Keratinocyte (primary cell): ENCODE data around the gene HOXA7. TPM values are rescaled to one million over a fixed set of nuclear protein-coding genes. Genes with fewer than 3 reads are reported as not detected.

Experiments
- DNase-seq: peaks from one replicate; pipeline ENCODE4 v3.0.0-alpha.2; 2011; ENCODE audit warnings: low read depth, missing footprints, low spot score
- FAIRE-seq: peaks from 2 replicates; lab custom pipeline; 2011; peaks lifted over from hg19 to GRCh38; lab: Jason Lieb, UNC
- H2AFZ ChIP-seq: 2 replicates; pipeline ENCODE4 v1.6.0; 2012; ENCODE audit warnings: low read length, control low read depth, inconsistent platforms; ENCODE audit not compliant: control insufficient read depth
- H3K27ac ChIP-seq: 2 replicates; pipeline ENCODE4 v1.5.1; 2011; ENCODE audit warnings: low read length; ENCODE audit not compliant: control insufficient read depth, insufficient read depth
- H3K27me3 ChIP-seq: 3 replicates; pipeline ENCODE4 v1.6.0; 2011; ENCODE audit warnings: low read length; ENCODE audit not compliant: control insufficient read depth, insufficient read depth; ENCODE audit errors: extremely low read depth
- H3K36me3 ChIP-seq, 2 experiments: 2 replicates in 1 of 2; 3 replicates in 1 of 2; pipeline ENCODE4 v1.5.1; 2011; ENCODE audit warnings: low read length in 2 of 2, mild to moderate bottlenecking in 1 of 2; ENCODE audit not compliant: control insufficient read depth in 2 of 2, insufficient read depth in 2 of 2; ENCODE audit errors: extremely low read depth in 1 of 2
- H3K4me1 ChIP-seq: 3 replicates; pipeline ENCODE4 v1.5.1; 2011; ENCODE audit warnings: low read length; ENCODE audit not compliant: control insufficient read depth, insufficient read depth; ENCODE audit errors: extremely low read depth
- H3K4me2 ChIP-seq: 3 replicates; pipeline ENCODE4 v1.6.0; 2011; ENCODE audit warnings: low read depth, low read length; ENCODE audit not compliant: control insufficient read depth, insufficient read depth; ENCODE audit errors: extremely low read depth
- H3K4me3 ChIP-seq, 3 experiments: fragments of 200-600 bp in 1 of 3; sonication (generic) in 1 of 3; 2 replicates in 2 of 3; 3 replicates in 1 of 3; pipeline ENCODE4 v1.5.1; 2011 to 2016; ENCODE audit warnings: low read length in 3 of 3, mild to moderate bottlenecking in 3 of 3, control low read depth in 2 of 3, inconsistent platforms in 1 of 3, low read depth in 1 of 3, mixed read lengths in 1 of 3, mixed run types in 1 of 3, moderate library complexity in 1 of 3; ENCODE audit not compliant: control insufficient read depth in 2 of 3, insufficient read depth in 2 of 3; ENCODE audit errors: extremely low read depth in 1 of 3
- H3K79me2 ChIP-seq: 2 replicates; pipeline ENCODE4 v1.6.0; 2012; ENCODE audit warnings: low read length; ENCODE audit not compliant: control insufficient read depth, insufficient read depth
- H3K9ac ChIP-seq: 3 replicates; pipeline ENCODE4 v1.6.0; 2011; ENCODE audit warnings: low read length; ENCODE audit not compliant: control insufficient read depth, insufficient read depth; ENCODE audit errors: extremely low read depth
- H3K9me1 ChIP-seq: 3 replicates; pipeline ENCODE4 v1.6.0; 2011; ENCODE audit warnings: low read length; ENCODE audit not compliant: control insufficient read depth, insufficient read depth; ENCODE audit errors: extremely low read depth
- H3K9me3 ChIP-seq: 2 replicates; pipeline ENCODE4 v1.5.1; 2012; ENCODE audit warnings: low read depth, low read length; ENCODE audit not compliant: control insufficient read depth
- H4K20me1 ChIP-seq: 3 replicates; pipeline ENCODE4 v1.6.0; 2011; ENCODE audit warnings: low read length; ENCODE audit not compliant: control insufficient read depth, insufficient read depth; ENCODE audit errors: extremely low read depth
- EZH2 ChIP-seq: IDR thresholded peaks from one replicate; pipeline ENCODE4 v1.6.1; 2012; ENCODE audit warnings: inconsistent platforms, mild to moderate bottlenecking, low read length, moderate library complexity
- dilution Hi-C: fragments of 300-500 bp; cut with MboI; formaldehyde crosslinking; loops from one replicate; pipeline ENCODE4 v1.7.0; 2020; ENCODE audit warnings: low sequenced_read_pairs; ENCODE audit not compliant: extremely low pct_ligation_motif_present
- polyA plus RNA-seq, 5 experiments: library from polyadenylated mRNA; depleted of rRNA in 3 of 5; stranded (reverse) in 3 of 5; stranded (forward) in 1 of 5; unstranded in 1 of 5; fragments of >200 nt; gene quantifications; 1 replicate in 1 of 5; 2 replicates in 3 of 5; 3 replicates in 1 of 5; pipeline versions ENCODE4 v1.2.1 to v1.2.3, GENCODE V29; 2011 to 2012; ENCODE audit warnings: missing spikeins in 2 of 5, low read depth in 1 of 5, low replicate concordance in 1 of 5
- TF ChIP-seq, protein P1 (sequence below), 3 experiments: IDR thresholded peaks in 1 of 3; conservative IDR thresholded peaks in 1 of 3; optimal IDR thresholded peaks in 1 of 3; 2 replicates in 2 of 3; 3 replicates in 1 of 3; pipeline versions ENCODE3 to v1.5.1; 2011; ENCODE audit warnings: low read length in 3 of 3, mild to moderate bottlenecking in 3 of 3, moderate library complexity in 2 of 3, control low read depth in 1 of 3, inconsistent platforms in 1 of 3; ENCODE audit not compliant: insufficient read depth in 2 of 3; ENCODE audit errors: extremely low read depth in 1 of 3

The HOXA7 gene
- polyA plus RNA-seq, 1 donor (not counting 4 experiments of a cell fraction or from before 2014, with no cell fraction given), result 8.1 TPM

DNA sequence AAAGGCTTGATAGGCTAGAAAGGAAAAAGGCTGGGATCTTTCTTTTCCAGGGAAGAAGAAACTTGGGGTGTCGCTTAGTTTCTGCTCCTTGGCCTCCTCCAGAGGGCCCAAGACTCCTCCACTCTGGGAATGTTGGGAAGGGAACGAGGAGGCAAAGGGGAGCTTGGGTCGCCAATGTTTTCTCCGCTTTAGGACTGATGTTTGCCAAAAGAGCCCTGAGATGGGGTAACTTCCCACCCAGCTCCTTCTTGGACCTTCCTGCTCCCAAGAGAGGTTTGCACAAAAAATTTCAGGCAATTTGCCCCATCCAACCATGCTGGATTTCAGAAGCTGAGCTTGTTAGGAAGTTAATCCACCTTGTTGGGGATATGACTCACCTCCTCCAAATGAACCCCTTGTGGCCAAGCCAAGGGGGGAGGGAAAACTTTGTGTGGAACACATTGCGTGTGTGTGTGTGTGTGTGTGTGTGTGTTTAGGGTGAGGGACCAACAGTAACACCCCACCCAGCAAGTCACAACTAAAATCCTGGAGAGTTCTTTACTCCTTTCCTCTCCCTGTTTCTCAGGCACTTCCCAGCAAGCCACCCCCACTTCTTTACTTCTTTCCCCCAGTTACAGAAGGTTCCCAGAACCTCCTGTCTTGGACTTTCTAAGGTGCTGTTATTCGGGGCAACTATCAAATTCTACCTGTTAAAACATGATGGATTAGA, 45.3 kb downstream of the HOXA7 start:
- no peak for DNase-seq
- peaks cover 32% of the 10 kb centered on the region for H3K79me2 ChIP-seq
- TF ChIP-seq EZH2, result no peak
- TF ChIP-seq, protein P1, sequence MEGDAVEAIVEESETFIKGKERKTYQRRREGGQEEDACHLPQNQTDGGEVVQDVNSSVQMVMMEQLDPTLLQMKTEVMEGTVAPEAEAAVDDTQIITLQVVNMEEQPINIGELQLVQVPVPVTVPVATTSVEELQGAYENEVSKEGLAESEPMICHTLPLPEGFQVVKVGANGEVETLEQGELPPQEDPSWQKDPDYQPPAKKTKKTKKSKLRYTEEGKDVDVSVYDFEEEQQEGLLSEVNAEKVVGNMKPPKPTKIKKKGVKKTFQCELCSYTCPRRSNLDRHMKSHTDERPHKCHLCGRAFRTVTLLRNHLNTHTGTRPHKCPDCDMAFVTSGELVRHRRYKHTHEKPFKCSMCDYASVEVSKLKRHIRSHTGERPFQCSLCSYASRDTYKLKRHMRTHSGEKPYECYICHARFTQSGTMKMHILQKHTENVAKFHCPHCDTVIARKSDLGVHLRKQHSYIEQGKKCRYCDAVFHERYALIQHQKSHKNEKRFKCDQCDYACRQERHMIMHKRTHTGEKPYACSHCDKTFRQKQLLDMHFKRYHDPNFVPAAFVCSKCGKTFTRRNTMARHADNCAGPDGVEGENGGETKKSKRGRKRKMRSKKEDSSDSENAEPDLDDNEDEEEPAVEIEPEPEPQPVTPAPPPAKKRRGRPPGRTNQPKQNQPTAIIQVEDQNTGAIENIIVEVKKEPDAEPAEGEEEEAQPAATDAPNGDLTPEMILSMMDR (optimal IDR thresholded peaks at IDR 0.05 in 1 of 3, IDR thresholded peaks at IDR 0.05 in 1 of 3, conservative IDR thresholded peaks at IDR 0.05 in 1 of 3; ENCODE audit: extremely low read depth in 1 of 3, insufficient read depth in 2 of 3, low read length in 3 of 3), result no peak
- H4K20me1 ChIP-seq, result no peaks in the 10 kb centered on the region
- H3K4me2 ChIP-seq, result peak overlapping the region; percentile 93
- peak; percentile 95 for FAIRE-seq
- H2AFZ ChIP-seq, result no peak overlapping the region
- H3K27ac ChIP-seq, result peak overlapping the region; percentile 67
- H3K36me3 ChIP-seq, result no peaks in the 10 kb centered on the region
- dilution Hi-C loops, result no loop called here
- H3K9me3 ChIP-seq, result no peaks in the 10 kb centered on the region
- H3K4me3 ChIP-seq, result peak overlapping the region in 2 of 3 experiments; percentile 62 to 72
- H3K4me1 ChIP-seq, result peaks cover 31% of the 10 kb centered on the region
- no peaks in the 10 kb centered on the region for H3K27me3 ChIP-seq
- no peaks in the 10 kb centered on the region for H3K9me1 ChIP-seq
- peak overlapping the region; percentile 61 for H3K9ac ChIP-seq

DNA sequence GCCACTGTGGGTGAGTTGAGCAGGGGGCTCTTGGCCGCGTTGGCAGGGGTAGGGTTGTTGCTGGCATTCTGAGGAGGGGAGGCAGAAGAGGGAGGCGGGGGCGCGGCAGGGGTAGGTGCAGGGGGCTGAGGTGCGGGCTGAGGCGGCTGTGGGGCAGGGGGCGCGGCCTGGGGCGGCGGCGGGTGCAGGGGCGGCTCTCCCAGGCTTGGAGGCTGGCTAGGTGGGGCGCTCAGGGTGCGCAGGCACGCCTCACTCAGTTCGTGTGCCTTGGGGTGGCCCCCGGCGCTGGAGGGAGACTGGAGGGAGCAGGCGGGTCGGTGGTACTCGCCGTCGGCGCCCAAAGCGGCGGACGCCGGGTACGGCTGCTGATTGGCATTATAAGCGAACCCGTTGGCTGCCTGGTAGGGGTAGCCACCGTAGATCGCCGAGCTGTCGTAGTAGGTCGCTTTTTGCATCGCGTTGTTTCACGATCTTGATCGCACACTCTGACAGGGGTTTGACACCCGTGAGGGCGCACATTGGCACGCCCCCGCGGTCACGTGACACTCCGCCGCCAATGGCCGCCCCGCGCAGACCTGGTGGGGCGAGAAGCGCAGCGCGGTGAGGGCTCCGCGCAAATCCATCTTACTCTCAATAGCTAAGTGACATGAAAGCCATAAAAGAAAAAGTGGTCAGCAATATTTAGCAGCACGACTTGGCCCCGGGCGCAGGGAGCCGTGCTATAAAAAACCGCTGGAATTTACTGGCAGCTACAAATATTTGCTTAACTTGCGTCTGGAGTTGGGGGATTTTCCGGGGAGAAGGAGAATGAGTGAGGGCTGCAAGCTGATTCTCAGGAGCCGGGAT, 46.1 kb downstream of the HOXA7 start:
- H3K4me3 ChIP-seq, result peak overlapping the region in 2 of 3 experiments; percentile 41 to 72
- peaks cover 32% of the 10 kb centered on the region for H3K79me2 ChIP-seq
- no peaks in the 10 kb centered on the region for H3K9me3 ChIP-seq
- no peak for TF ChIP-seq EZH2
- TF ChIP-seq, protein P1 (optimal IDR thresholded peaks at IDR 0.05 in 1 of 3, IDR thresholded peaks at IDR 0.05 in 1 of 3, conservative IDR thresholded peaks at IDR 0.05 in 1 of 3; ENCODE audit: extremely low read depth in 1 of 3, insufficient read depth in 2 of 3, low read length in 3 of 3), result no peak
- peak overlapping the region; percentile 67 for H3K27ac ChIP-seq
- H2AFZ ChIP-seq, result peak overlapping the region; percentile 52
- dilution Hi-C loops, result no loop called here
- H3K9me1 ChIP-seq, result no peaks in the 10 kb centered on the region
- peaks cover 31% of the 10 kb centered on the region for H3K4me1 ChIP-seq
- H3K27me3 ChIP-seq, result no peaks in the 10 kb centered on the region
- H3K9ac ChIP-seq, result peak overlapping the region; percentile 61
- no peaks in the 10 kb centered on the region for H4K20me1 ChIP-seq
- no peaks in the 10 kb centered on the region for H3K36me3 ChIP-seq
- H3K4me2 ChIP-seq, result peak overlapping the region; percentile 93
- DNase-seq (no peak), FAIRE-seq (peak; percentile 52)
